ENCODE measurements around the gene HERC2. TPM values are rescaled to one million over a fixed set of nuclear protein-coding genes. Genes with fewer than 3 reads are reported as not detected.
"Not testable (repeated sequence)": the region's sequence is repeated elsewhere in the genome, so short reads cannot be mapped to it uniquely, and the experiment has no call there.

The HERC2 gene
- total and polyA plus RNA-seq, 2 of the 8 experiments (the other 6 are each of a cell fraction or from before 2014, with no cell fraction given): 83.0 to 88.7 TPM

DNA sequence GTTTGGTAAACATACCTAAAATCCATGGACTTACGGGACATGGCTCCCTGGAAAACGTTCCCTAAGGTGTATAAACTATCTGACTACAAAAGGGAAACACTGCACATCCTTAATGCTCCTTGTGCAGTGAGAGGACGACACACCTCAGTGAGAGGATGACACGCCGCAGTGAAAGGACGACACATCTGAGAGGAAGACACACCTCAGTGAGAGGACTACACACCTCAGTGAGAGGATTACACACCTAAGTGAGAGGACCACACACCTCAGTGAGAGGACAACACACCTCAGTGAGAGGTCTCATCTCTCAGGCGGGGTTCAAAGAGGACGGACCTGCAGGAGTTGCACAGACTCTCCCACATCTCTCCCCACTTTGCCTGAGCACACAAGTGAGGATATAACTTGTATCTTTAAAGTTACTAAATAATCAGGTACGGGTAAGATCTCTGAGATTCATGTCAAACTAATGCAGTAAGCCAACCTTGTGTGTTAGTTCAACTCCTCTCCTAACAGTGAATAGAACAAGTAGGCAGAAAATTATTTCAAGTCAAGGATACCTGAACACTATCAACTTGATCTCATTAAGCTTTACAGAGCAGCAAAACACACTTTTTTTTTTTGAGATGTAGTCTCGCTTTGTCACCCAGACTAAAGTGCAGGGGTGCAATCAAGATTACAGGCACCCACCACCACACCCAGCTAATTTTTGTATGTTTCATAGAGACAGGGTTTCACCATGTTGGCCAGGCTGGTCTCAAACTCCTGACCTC is 32.1 kb downstream of the HERC2 start (continued):
- TF ChIP-seq, protein P1, sequence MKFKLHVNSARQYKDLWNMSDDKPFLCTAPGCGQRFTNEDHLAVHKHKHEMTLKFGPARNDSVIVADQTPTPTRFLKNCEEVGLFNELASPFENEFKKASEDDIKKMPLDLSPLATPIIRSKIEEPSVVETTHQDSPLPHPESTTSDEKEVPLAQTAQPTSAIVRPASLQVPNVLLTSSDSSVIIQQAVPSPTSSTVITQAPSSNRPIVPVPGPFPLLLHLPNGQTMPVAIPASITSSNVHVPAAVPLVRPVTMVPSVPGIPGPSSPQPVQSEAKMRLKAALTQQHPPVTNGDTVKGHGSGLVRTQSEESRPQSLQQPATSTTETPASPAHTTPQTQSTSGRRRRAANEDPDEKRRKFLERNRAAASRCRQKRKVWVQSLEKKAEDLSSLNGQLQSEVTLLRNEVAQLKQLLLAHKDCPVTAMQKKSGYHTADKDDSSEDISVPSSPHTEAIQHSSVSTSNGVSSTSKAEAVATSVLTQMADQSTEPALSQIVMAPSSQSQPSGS (IDR thresholded peaks at IDR 0.05; ENCODE audit: low read length): no peak
- no peak for TF ChIP-seq PHF8 (conservative IDR thresholded peaks at IDR 0.05; ENCODE audit: low read depth, low read length)
- TF ChIP-seq SAP30 (IDR thresholded peaks at IDR 0.05; ENCODE audit: insufficient read depth, insufficient replicate concordance, low read length): no peak

DNA sequence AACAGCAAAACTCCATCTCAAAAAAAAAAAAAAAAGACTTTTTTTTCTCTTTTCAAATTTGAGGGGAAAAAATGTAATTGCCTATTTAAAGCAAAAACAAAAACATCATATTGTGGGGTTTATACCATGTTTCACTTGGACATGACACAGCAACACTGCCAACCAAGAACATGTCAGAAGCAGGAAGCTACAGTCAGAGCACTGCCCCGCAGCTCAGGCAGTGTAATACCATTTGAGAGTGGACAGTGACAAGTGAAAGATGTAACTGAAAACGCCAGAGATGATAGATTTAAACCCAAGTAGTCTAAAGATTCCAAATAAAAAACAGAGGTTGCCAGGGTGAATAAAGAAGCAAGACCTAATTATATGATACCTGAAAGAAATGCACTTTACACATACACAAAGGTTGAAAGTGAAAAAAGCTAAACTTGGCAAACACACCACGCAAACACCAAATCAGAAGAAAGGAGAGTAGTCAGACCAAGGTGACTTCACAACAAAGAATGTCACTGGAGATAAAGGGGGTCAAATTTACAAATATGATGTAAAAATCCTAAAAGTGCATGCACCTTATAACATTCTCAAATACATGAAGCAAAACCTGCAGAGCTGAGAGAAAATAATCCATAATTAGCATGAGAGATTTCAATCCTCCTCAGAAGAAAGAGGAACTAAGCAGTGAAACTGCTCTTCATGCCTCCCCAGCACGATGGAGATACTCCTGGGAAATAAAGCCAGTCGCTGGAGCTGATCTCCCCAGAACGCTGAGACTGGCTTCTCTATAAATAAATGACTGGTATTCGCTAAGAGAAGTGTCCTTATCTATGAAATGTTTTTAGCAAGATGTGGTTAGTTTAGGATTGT is 32.9 kb downstream of the HERC2 start:
- H2BK5ac ChIP-seq (ENCODE audit: low read depth, low read length); H3K27ac ChIP-seq (ENCODE audit: low read depth, low read length); POLR2A ChIA-PET (ENCODE audit: partially characterized antibody); H3K4me2 ChIP-seq (ENCODE audit: insufficient read depth in 1 of 2, low read depth in 2 of 2, low read length in 2 of 2); H4K91ac ChIP-seq (replicated peaks; ENCODE audit: insufficient read length, low read length); H3K23me2 ChIP-seq (ENCODE audit: low read depth, low read length); DNase-seq (ENCODE audit: low read depth in 1 of 2, low spot score in 2 of 2); H2BK20ac ChIP-seq (ENCODE audit: low read length); H3K4me3 ChIP-seq (ENCODE audit: extremely low read depth in 1 of 4, insufficient read depth in 2 of 4, low read depth in 3 of 4, low read length in 4 of 4); H3K14ac ChIP-seq (ENCODE audit: insufficient read length); H3K79me1 ChIP-seq (ENCODE audit: low read depth, low read length); CTCF ChIA-PET (ENCODE audit: partially characterized antibody); H3K4me1 ChIP-seq (replicated peaks in 1 of 4; ENCODE audit: control insufficient read depth in 3 of 4, insufficient read depth in 4 of 4, low read length in 3 of 4); H2BK15ac ChIP-seq (ENCODE audit: low read length); H3K23ac ChIP-seq (ENCODE audit: insufficient read length); H3K56ac ChIP-seq (replicated peaks; ENCODE audit: insufficient read length, low read depth, low read length); H3K27me3 ChIP-seq (replicated peaks in 1 of 4; ENCODE audit: control insufficient read depth in 3 of 4, extremely low read depth in 1 of 4, insufficient read depth in 3 of 4, low read length in 3 of 4); H3K9ac ChIP-seq (replicated peaks in 1 of 4; ENCODE audit: extremely low read depth in 1 of 4, low read depth in 3 of 4, low read length in 3 of 4); H2BK120ac ChIP-seq (replicated peaks; ENCODE audit: low read depth, low read length); H2AK5ac ChIP-seq (ENCODE audit: low read depth, low read length); H4K20me1 ChIP-seq (replicated peaks in 1 of 2; ENCODE audit: control insufficient read depth in 1 of 2, insufficient read depth in 2 of 2, low read length in 2 of 2); FAIRE-seq; H4K5ac ChIP-seq (ENCODE audit: insufficient read length, low read depth, low read length); H3K4ac ChIP-seq (replicated peaks; ENCODE audit: insufficient read length, low read depth, low read length); H4K8ac ChIP-seq (ENCODE audit: extremely low read depth, insufficient read depth, low read length); H2BK12ac ChIP-seq (ENCODE audit: low read depth, low read length); H2AFZ ChIP-seq (ENCODE audit: low read length); H3K18ac ChIP-seq (ENCODE audit: extremely low read depth, low read length): not testable (repeated sequence)
- peaks cover 6 to 24% (median 16%) of the 10 kb centered on the region in 4 experiments for H3K36me3 ChIP-seq (ENCODE audit: control insufficient read depth in 2 of 4, insufficient read depth in 4 of 4, low read length in 3 of 4)
- peaks cover 4 to 13% of the 10 kb centered on the region in 2 experiments; a peak in 2 of 4 replicates for H3K9me3 ChIP-seq (ENCODE audit: insufficient read depth in 2 of 2, low read depth in 1 of 2, low read length in 1 of 2)
- 90% methylated on average over 6 of the region's 7 CpGs; no CpG with 5 or more reads in 1 of the 2 experiments for WGBS, 2 experiments (ENCODE audit: extremely low coverage in 1 of 2, insufficient coverage in 1 of 2, insufficient read length in 1 of 2, insufficient replicate concordance in 2 of 2, low coverage in 1 of 2, low lambda C conversion rate in 2 of 2, missing lambda C conversion rate in 1 of 2)
- peaks cover 0 to 40% of the 10 kb centered on the region in 2 experiments; a peak in 2 of 4 replicates for H3K79me2 ChIP-seq (ENCODE audit: control insufficient read depth in 1 of 2, insufficient read depth in 2 of 2, low read length in 2 of 2)
